Measurements from ENCODE around the gene RPTOR. TPM values are rescaled to one million over a fixed set of nuclear protein-coding genes. Genes with fewer than 3 reads are reported as not detected.

Gene RPTOR
- total RNA-seq, 1 experiment from 2014 or later: 58.0 TPM

DNA sequence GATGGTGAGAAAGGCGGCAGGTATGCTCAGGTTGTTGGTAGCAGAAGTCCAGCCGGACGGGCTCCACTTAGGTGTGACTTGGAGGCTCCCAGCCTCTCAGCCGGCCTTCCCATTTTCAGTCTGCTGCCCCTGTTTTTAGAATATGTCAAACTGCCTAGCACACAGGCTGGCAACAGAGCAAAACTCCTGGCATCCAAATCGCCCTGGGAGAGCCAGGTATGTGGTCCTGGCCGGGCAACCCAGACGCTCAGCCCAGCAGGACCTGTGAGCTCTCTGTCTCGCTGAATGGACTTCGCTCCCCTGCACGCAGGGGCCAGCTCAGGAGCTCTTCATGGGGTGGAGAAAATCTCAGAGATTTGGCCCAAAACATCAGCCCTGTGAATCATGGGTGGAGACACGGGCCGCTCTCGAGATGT lies 299.1 kb downstream of the RPTOR start:
- DNase-seq (ENCODE audit: low read depth, low spot score) (no peak), ATAC-seq (no peak)
- no peak overlapping the region for H3K27ac ChIP-seq (ENCODE audit: low read length)
- in situ Hi-C loops (cut with HindIII; ENCODE audit: low pct_unique_long_range_greater_than_20kb, low sequenced_read_pairs): no loop called here
- no peak overlapping the region for H3K4me3 ChIP-seq (ENCODE audit: low read depth in 2 of 2, low read length in 2 of 2)
- H3K27me3 ChIP-seq (ENCODE audit: control insufficient read depth, insufficient read depth, low read length): no peaks in the 10 kb centered on the region
- no peaks in the 10 kb centered on the region for H3K36me3 ChIP-seq (ENCODE audit: control insufficient read depth, insufficient read depth, low read length)
- ChIA-PET CTCF (no interaction called here), POLR2A (no interaction called here)
- intact Hi-C loops (cut with micrococcal nuclease; ENCODE audit: unreplicated experiment): no loop called here
- H3K4me1 ChIP-seq (ENCODE audit: control insufficient read depth, insufficient read depth, low read length): no peaks in the 10 kb centered on the region
- TF ChIP-seq SIN3A (IDR thresholded peaks at IDR 0.05; ENCODE audit: borderline replicate concordance, insufficient read depth, low read depth, low read length) (no peak), TCF7L2 (IDR thresholded peaks at IDR 0.05; ENCODE audit: low read depth, low read length) (no peak), POLR2AphosphoS5 (IDR thresholded peaks at IDR 0.05; ENCODE audit: low read depth, low read length) (no peak)
- TF ChIP-seq, protein P1, sequence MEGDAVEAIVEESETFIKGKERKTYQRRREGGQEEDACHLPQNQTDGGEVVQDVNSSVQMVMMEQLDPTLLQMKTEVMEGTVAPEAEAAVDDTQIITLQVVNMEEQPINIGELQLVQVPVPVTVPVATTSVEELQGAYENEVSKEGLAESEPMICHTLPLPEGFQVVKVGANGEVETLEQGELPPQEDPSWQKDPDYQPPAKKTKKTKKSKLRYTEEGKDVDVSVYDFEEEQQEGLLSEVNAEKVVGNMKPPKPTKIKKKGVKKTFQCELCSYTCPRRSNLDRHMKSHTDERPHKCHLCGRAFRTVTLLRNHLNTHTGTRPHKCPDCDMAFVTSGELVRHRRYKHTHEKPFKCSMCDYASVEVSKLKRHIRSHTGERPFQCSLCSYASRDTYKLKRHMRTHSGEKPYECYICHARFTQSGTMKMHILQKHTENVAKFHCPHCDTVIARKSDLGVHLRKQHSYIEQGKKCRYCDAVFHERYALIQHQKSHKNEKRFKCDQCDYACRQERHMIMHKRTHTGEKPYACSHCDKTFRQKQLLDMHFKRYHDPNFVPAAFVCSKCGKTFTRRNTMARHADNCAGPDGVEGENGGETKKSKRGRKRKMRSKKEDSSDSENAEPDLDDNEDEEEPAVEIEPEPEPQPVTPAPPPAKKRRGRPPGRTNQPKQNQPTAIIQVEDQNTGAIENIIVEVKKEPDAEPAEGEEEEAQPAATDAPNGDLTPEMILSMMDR (IDR thresholded peaks at IDR 0.05): no peak
- TF ChIP-seq, protein P2, sequence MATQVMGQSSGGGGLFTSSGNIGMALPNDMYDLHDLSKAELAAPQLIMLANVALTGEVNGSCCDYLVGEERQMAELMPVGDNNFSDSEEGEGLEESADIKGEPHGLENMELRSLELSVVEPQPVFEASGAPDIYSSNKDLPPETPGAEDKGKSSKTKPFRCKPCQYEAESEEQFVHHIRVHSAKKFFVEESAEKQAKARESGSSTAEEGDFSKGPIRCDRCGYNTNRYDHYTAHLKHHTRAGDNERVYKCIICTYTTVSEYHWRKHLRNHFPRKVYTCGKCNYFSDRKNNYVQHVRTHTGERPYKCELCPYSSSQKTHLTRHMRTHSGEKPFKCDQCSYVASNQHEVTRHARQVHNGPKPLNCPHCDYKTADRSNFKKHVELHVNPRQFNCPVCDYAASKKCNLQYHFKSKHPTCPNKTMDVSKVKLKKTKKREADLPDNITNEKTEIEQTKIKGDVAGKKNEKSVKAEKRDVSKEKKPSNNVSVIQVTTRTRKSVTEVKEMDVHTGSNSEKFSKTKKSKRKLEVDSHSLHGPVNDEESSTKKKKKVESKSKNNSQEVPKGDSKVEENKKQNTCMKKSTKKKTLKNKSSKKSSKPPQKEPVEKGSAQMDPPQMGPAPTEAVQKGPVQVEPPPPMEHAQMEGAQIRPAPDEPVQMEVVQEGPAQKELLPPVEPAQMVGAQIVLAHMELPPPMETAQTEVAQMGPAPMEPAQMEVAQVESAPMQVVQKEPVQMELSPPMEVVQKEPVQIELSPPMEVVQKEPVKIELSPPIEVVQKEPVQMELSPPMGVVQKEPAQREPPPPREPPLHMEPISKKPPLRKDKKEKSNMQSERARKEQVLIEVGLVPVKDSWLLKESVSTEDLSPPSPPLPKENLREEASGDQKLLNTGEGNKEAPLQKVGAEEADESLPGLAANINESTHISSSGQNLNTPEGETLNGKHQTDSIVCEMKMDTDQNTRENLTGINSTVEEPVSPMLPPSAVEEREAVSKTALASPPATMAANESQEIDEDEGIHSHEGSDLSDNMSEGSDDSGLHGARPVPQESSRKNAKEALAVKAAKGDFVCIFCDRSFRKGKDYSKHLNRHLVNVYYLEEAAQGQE (IDR thresholded peaks at IDR 0.05; ENCODE audit: insufficient read depth in 1 of 2, low read depth in 2 of 2, low read length in 1 of 2): no peak
- no TSS peak for BruUV-seq (replicated peaks)
- no peaks in the 10 kb centered on the region for H3K9me3 ChIP-seq (ENCODE audit: control insufficient read depth, insufficient read depth, low read depth, low read length)

DNA sequence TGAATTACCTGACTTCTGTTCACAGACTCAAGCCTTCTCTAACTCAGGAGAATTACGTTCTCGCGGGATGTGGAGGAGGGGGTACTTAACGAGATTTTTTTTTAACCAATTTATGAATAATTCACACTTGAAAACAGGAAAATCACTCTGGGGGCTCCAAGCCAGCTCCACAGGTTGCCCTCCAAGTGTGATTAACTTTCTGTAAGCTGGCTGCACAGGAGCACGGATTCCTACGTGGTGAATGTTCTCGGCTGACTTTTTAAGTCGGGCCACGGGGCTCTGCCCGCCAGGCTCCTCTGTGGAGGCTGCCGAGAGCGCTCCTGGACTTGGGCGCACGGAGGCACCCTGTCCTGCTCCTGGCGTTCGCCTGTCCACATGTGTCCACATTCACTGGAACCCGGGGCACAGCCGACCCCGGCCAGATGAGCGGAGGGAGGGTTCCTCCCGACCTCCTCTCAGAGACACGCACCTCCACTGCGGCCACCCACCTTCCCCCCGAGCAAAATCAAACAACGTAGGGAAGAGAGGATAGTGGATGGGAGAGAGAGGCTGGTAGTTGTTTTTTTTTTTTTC lies 299.9 kb downstream of the RPTOR start:
- Histone ChIP-seq H3K36me3 (ENCODE audit: control insufficient read depth, insufficient read depth, low read length) (no peaks in the 10 kb centered on the region), H3K9me3 (ENCODE audit: control insufficient read depth, insufficient read depth, low read depth, low read length) (no peaks in the 10 kb centered on the region), H3K4me1 (ENCODE audit: control insufficient read depth, insufficient read depth, low read length) (no peaks in the 10 kb centered on the region), H3K27me3 (ENCODE audit: control insufficient read depth, insufficient read depth, low read length) (no peaks in the 10 kb centered on the region), H3K4me3 (ENCODE audit: low read depth in 2 of 2, low read length in 2 of 2) (no peak overlapping the region), H3K27ac (ENCODE audit: low read length) (no peak overlapping the region)
- DNase-seq (ENCODE audit: low read depth, low spot score): no peak
- TF ChIP-seq TCF7L2 (IDR thresholded peaks at IDR 0.05; ENCODE audit: low read depth, low read length): no peak
- TF ChIP-seq, protein P1 (IDR thresholded peaks at IDR 0.05): no peak
- TF ChIP-seq POLR2AphosphoS5 (IDR thresholded peaks at IDR 0.05; ENCODE audit: low read depth, low read length): no peak
- no peak for TF ChIP-seq SIN3A (IDR thresholded peaks at IDR 0.05; ENCODE audit: borderline replicate concordance, insufficient read depth, low read depth, low read length)
- TF ChIP-seq, protein P2 (IDR thresholded peaks at IDR 0.05; ENCODE audit: insufficient read depth in 1 of 2, low read depth in 2 of 2, low read length in 1 of 2): no peak
- ChIA-PET CTCF (no interaction called here), POLR2A (interaction anchor here (0.6 kb wide), 1 partner anchor 700 kb away, joined by 9 read pairs; no protein-coding TSS in a partner anchor)
- no TSS peak for BruUV-seq (replicated peaks)
- in situ Hi-C loops (cut with HindIII; ENCODE audit: low pct_unique_long_range_greater_than_20kb, low sequenced_read_pairs) (no loop called here), intact Hi-C loops (cut with micrococcal nuclease; ENCODE audit: unreplicated experiment) (no loop called here)
- ATAC-seq: no peak
